HL-60 (cell line): ENCODE data around the gene TACC2.

Experiments
- CTCF ChIP-seq: IDR thresholded peaks from one replicate; pipeline ENCODE4 v1.5.1; 2011; ENCODE audit warnings: low read length, control low read depth, inconsistent platforms; ENCODE audit not compliant: insufficient read depth
- POLR2AphosphoS5 ChIP-seq: IDR thresholded peaks from 2 replicates; pipeline ENCODE4 v1.6.1; 2012; ENCODE audit warnings: low read depth
- SPI1 ChIP-seq: IDR thresholded peaks from 2 replicates; pipeline ENCODE4 v1.6.1; 2012; ENCODE audit warnings: low read depth, mild to moderate bottlenecking, borderline replicate concordance
- TF ChIP-seq, protein P1 (sequence below): IDR thresholded peaks from 2 replicates; pipeline ENCODE4 v1.6.1; 2012; ENCODE audit warnings: low read depth; ENCODE audit not compliant: insufficient replicate concordance

GRCh38 chr10:122219340-122219739 lies 230.4 kb downstream of the TACC2 start:
- TF ChIP-seq, protein P1, sequence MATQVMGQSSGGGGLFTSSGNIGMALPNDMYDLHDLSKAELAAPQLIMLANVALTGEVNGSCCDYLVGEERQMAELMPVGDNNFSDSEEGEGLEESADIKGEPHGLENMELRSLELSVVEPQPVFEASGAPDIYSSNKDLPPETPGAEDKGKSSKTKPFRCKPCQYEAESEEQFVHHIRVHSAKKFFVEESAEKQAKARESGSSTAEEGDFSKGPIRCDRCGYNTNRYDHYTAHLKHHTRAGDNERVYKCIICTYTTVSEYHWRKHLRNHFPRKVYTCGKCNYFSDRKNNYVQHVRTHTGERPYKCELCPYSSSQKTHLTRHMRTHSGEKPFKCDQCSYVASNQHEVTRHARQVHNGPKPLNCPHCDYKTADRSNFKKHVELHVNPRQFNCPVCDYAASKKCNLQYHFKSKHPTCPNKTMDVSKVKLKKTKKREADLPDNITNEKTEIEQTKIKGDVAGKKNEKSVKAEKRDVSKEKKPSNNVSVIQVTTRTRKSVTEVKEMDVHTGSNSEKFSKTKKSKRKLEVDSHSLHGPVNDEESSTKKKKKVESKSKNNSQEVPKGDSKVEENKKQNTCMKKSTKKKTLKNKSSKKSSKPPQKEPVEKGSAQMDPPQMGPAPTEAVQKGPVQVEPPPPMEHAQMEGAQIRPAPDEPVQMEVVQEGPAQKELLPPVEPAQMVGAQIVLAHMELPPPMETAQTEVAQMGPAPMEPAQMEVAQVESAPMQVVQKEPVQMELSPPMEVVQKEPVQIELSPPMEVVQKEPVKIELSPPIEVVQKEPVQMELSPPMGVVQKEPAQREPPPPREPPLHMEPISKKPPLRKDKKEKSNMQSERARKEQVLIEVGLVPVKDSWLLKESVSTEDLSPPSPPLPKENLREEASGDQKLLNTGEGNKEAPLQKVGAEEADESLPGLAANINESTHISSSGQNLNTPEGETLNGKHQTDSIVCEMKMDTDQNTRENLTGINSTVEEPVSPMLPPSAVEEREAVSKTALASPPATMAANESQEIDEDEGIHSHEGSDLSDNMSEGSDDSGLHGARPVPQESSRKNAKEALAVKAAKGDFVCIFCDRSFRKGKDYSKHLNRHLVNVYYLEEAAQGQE = no peak
- TF ChIP-seq CTCF (no peak), POLR2AphosphoS5 (no peak), SPI1 (no peak)
